ENCODE measurements around the gene SERF2. TPM values are rescaled to one million over a fixed set of nuclear protein-coding genes. Genes with fewer than 3 reads are reported as not detected.

Gene SERF2
- total RNA-seq, 1 experiment from 2014 or later: 823 TPM

DNA sequence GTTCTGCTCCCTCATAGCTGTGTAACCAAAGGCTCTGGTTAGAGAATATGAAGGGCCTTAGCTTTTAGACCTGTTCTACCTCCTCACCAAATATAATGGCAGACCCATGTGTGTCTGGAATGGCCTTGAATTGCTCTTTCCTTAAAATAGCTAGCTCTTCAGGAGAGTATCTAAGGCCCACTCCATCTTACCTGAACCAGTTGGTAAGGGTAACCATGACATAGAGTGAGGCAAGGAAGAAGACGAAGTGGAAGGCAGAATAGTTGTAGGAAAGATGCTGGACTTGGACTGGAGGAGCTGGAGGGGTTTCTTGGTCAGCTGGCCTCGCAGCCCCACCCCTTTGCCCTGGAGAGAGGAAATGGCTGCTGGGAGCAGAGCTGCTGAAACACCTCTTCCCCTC lies 3.1 kb downstream of the SERF2 start:
- BruUV-seq (replicated peaks): no TSS peak
- no peaks in the 10 kb centered on the region for H3K27me3 Mint-ChIP-seq (ENCODE audit: insufficient read depth, unreplicated experiment)
- no peak for TF ChIP-seq CTCF (IDR thresholded peaks at IDR 0.05; ENCODE audit: insufficient read depth in 1 of 2, low read depth in 1 of 2, low read length in 1 of 2, severe bottlenecking in 1 of 2, unreplicated experiment in 1 of 2)
- H3K36me3 Mint-ChIP-seq (ENCODE audit: insufficient read depth, unreplicated experiment): peaks cover 66% of the 10 kb centered on the region
- Histone ChIP-seq H3K9me3 (no peaks in the 10 kb centered on the region), H3K4me1 (peaks cover 23% of the 10 kb centered on the region), H3K36me3 (ENCODE audit: control insufficient read depth, insufficient read depth, low read length) (peaks cover 8% of the 10 kb centered on the region), H3K4me3 (ENCODE audit: low read depth, low read length) (no peak overlapping the region), H3K27me3 (replicated peaks; ENCODE audit: control insufficient read depth, insufficient read depth, low read length) (no peaks in the 10 kb centered on the region)
- intact Hi-C loops (cut with micrococcal nuclease; ENCODE audit: unreplicated experiment): no loop called here
- ChIA-PET POLR2A (interaction anchor here (0.6 kb wide), 1 partner anchor 392 kb away, joined by 3 read pairs; no protein-coding TSS in a partner anchor), CTCF (no interaction called here)
- no peak overlapping the region for H3K27ac Mint-ChIP-seq (ENCODE audit: unreplicated experiment)
- H3K4me1 Mint-ChIP-seq (ENCODE audit: low read depth, unreplicated experiment): peaks cover 23% of the 10 kb centered on the region
- no peak for DNase-seq
- H3K9me3 Mint-ChIP-seq (ENCODE audit: unreplicated experiment): no peaks in the 10 kb centered on the region
- H3K4me3 Mint-ChIP-seq (ENCODE audit: unreplicated experiment): no peak overlapping the region

DNA sequence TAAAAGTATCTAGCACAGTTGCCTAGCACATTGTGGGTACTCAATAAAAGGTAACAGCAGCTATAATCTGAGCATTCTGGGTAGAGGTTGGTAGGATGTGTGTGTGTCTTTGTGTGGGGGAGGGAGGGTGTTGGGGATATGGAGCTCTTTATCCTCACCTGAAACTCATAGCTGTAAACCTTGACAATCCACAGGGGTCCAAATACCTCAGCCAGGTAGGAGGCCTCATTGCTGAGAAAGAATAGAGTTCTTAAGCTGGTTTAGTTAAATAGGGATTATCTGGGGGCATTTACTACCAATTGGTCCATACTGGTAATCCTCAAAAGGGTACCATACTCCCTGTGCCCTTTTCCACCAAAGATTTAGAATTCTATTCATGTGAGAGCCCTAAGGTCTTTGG lies 3.9 kb downstream of the SERF2 start:
- H3K4me1 Mint-ChIP-seq (ENCODE audit: low read depth, unreplicated experiment): peaks cover 29% of the 10 kb centered on the region
- no peak overlapping the region for H3K27ac Mint-ChIP-seq (ENCODE audit: unreplicated experiment)
- no peaks in the 10 kb centered on the region for H3K9me3 Mint-ChIP-seq (ENCODE audit: unreplicated experiment)
- no peak for TF ChIP-seq CTCF (IDR thresholded peaks at IDR 0.05; ENCODE audit: insufficient read depth in 1 of 2, low read depth in 1 of 2, low read length in 1 of 2, severe bottlenecking in 1 of 2, unreplicated experiment in 1 of 2)
- no peak overlapping the region for H3K4me3 ChIP-seq (ENCODE audit: low read depth, low read length)
- DNase-seq: no peak
- no peak overlapping the region for H3K4me3 Mint-ChIP-seq (ENCODE audit: unreplicated experiment)
- peaks cover 24% of the 10 kb centered on the region for H3K4me1 ChIP-seq
- intact Hi-C loops (cut with micrococcal nuclease; ENCODE audit: unreplicated experiment): no loop called here
- ChIA-PET CTCF (no interaction called here), POLR2A (interaction anchor here (0.6 kb wide), 2 partner anchors 26 to 393 kb away, joined by 3 read pairs; no protein-coding TSS in a partner anchor)
- H3K36me3 ChIP-seq (ENCODE audit: control insufficient read depth, insufficient read depth, low read length): peaks cover 9% of the 10 kb centered on the region
- no peaks in the 10 kb centered on the region for H3K27me3 ChIP-seq (replicated peaks; ENCODE audit: control insufficient read depth, insufficient read depth, low read length)
- H3K36me3 Mint-ChIP-seq (ENCODE audit: insufficient read depth, unreplicated experiment): peaks cover 74% of the 10 kb centered on the region
- no peaks in the 10 kb centered on the region for H3K27me3 Mint-ChIP-seq (ENCODE audit: insufficient read depth, unreplicated experiment)
- BruUV-seq (replicated peaks): no TSS peak
- no peaks in the 10 kb centered on the region for H3K9me3 ChIP-seq

DNA sequence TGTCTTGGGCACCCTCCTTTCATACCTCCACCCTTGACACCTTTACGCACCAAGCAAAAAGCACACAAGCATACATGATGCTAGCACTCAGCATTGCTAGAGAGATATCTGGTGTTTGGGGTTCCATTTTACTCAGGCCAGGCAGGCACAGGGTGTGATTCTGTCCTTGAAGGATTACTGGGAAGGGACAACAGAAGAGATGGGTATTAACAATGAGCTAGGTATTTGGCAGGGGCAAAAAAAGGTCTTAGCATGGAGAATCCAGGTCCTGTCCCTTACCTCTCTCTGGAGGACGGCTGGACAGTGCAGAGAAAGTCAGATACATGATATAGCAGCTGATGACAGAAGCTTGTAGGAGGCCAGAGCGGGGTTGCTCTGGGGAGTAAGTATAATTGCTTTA lies 4.4 kb downstream of the SERF2 start:
- no peaks in the 10 kb centered on the region for H3K9me3 ChIP-seq
- DNase-seq: no peak
- ChIA-PET CTCF (no interaction called here), POLR2A (interaction anchor here (0.6 kb wide), 1 partner anchor 25 kb away, joined by 3 read pairs; no protein-coding TSS in a partner anchor)
- H3K36me3 Mint-ChIP-seq (ENCODE audit: insufficient read depth, unreplicated experiment): peaks cover 80% of the 10 kb centered on the region
- TF ChIP-seq CTCF (IDR thresholded peaks at IDR 0.05; ENCODE audit: insufficient read depth in 1 of 2, low read depth in 1 of 2, low read length in 1 of 2, severe bottlenecking in 1 of 2, unreplicated experiment in 1 of 2): no peak
- peaks cover 9% of the 10 kb centered on the region for H3K36me3 ChIP-seq (ENCODE audit: control insufficient read depth, insufficient read depth, low read length)
- H3K27ac Mint-ChIP-seq (ENCODE audit: unreplicated experiment): no peak overlapping the region
- no peak overlapping the region for H3K4me3 ChIP-seq (ENCODE audit: low read depth, low read length)
- no peaks in the 10 kb centered on the region for H3K27me3 ChIP-seq (replicated peaks; ENCODE audit: control insufficient read depth, insufficient read depth, low read length)
- intact Hi-C loops (cut with micrococcal nuclease; ENCODE audit: unreplicated experiment): no loop called here
- H3K4me1 Mint-ChIP-seq (ENCODE audit: low read depth, unreplicated experiment): peaks cover 34% of the 10 kb centered on the region
- BruUV-seq (replicated peaks): no TSS peak
- no peaks in the 10 kb centered on the region for H3K9me3 Mint-ChIP-seq (ENCODE audit: unreplicated experiment)
- no peak overlapping the region for H3K4me3 Mint-ChIP-seq (ENCODE audit: unreplicated experiment)
- no peaks in the 10 kb centered on the region for H3K27me3 Mint-ChIP-seq (ENCODE audit: insufficient read depth, unreplicated experiment)
- peaks cover 20% of the 10 kb centered on the region for H3K4me1 ChIP-seq
